NCI-H345 treated with DMSO at 0.1 percent for 48 hours (cell line): ENCODE data around the gene CPED1.
"Not testable (repeated sequence)": the region's sequence is repeated elsewhere in the genome, so short reads cannot be mapped to it uniquely, and the experiment has no call there.

Source experiments
- DNase-seq: peaks from one replicate; lab custom pipeline; 2025; ENCODE audit not compliant: unreplicated experiment; lab: John Stamatoyannopoulos, UW

CPED1 gene

DNA sequence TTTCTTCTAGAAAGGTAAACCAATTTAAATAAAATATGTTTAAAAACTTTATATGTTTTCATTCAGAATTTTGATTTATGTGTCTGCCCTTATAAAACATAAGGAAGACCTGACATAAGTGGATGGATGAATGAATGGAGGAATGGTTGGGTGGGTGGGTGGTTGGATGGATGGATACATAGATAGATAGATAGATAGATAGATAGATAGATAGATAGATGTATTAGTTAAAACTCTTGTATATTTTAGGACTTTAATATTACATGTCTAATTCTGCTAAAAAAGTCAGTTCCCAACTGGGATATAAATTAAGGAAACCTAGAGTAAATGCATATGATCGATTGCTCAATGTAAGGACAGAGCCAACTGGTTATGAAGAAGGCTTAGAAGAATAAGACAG lies 184.0 kb downstream of the CPED1 start:
- no peak for DNase-seq

- no peak for DNase-seq
Observed at GRCh38 chr7:121175826-121176225, 187.3 kb downstream of the CPED1 start.

GRCh38 chr7:121178452-121178851 lies 189.9 kb downstream of the CPED1 start:
- no peak for DNase-seq

GRCh38 chr7:121178869-121179497 lies 190.5 kb downstream of the CPED1 start:
- DNase-seq: no peak

- no peak for DNase-seq
Observed at GRCh38 chr7:121180436-121181063, 192.0 kb downstream of the CPED1 start.

DNA sequence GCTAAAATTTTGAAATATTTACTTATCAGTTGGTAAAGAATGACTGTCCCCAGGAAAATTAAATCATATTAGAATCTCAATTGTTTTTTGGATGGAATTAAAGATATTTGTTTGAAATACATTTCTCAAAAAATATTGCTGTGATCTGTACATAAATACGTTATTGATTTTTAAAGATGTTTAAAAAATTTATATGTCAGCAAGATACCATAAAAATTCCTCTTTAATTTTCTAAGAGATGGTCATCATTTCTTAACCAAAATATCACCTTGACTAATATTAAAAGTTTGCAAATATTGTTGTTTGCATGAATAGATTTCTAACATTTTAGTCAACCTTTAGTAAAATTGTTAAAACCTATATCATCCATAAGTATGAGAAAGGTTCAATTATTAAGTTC lies 192.8 kb downstream of the CPED1 start:
- no peak for DNase-seq

GRCh38 chr7:121182281-121182680 lies 193.8 kb downstream of the CPED1 start:
- no peak for DNase-seq

- no peak for DNase-seq
Observed at GRCh38 chr7:121182902-121183301, 194.4 kb downstream of the CPED1 start.

- DNase-seq: not testable (repeated sequence)
Observed at GRCh38 chr7:121183883-121184282, 195.4 kb downstream of the CPED1 start.

GRCh38 chr7:121186746-121187145 lies 198.2 kb downstream of the CPED1 start:
- DNase-seq: no peak

DNA sequence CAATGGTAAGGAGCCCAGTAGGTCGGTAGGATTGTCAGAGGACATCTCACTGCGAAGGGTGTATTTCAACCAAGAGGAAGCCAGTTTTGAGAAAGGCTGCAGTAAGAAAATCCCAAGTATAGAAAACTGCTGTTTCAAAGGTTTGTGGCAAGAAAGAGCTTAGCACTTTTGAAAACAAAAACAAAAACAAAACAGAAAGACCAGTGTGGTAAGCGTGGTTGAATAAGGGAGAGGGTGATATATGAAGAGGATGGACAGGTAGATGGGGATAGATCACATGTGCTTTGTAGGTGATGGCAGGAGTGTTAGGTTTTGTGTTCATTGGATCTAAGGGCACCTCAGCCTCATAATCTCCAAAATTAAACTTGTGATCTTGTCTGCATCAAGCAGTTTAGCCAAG lies 198.7 kb downstream of the CPED1 start:
- no peak for DNase-seq

GRCh38 chr7:121187676-121188075 lies 199.2 kb downstream of the CPED1 start:
- no peak for DNase-seq

- no peak for DNase-seq
Observed at GRCh38 chr7:121192834-121193233, 204.3 kb downstream of the CPED1 start.

- no peak for DNase-seq
Observed at GRCh38 chr7:121195010-121195409, 206.5 kb downstream of the CPED1 start.

- DNase-seq: no peak
Observed at GRCh38 chr7:121195874-121196273, 207.4 kb downstream of the CPED1 start.

DNA sequence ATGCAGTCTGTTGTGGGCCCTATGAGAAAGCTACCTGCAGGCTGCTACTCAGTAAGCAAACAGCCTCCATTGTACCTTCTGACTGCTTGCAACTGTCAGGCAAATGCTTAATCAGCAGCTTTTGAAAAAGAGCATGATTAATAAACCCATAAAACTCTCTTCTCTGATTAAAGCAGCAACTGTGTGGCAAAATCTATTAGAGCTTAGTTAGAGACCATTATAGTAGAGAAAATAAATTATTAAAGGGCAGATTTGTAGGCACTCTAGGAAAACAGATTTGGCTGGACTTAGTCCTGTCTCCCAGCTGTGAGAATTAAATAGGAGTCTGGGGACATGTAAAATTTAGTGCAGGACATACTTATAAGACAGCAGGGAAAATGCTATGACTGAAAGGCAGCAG lies 207.8 kb downstream of the CPED1 start:
- no peak for DNase-seq

- DNase-seq: no peak
Observed at GRCh38 chr7:121197455-121197854, 208.9 kb downstream of the CPED1 start.

- DNase-seq: no peak
Observed at GRCh38 chr7:121198502-121198901, 210.0 kb downstream of the CPED1 start.

- DNase-seq: no peak
Observed at GRCh38 chr7:121202125-121202524, 213.6 kb downstream of the CPED1 start.

GRCh38 chr7:121202834-121203233 lies 214.3 kb downstream of the CPED1 start:
- DNase-seq: no peak

- DNase-seq: no peak
Observed at GRCh38 chr7:121204537-121204936, 216.0 kb downstream of the CPED1 start.

DNA sequence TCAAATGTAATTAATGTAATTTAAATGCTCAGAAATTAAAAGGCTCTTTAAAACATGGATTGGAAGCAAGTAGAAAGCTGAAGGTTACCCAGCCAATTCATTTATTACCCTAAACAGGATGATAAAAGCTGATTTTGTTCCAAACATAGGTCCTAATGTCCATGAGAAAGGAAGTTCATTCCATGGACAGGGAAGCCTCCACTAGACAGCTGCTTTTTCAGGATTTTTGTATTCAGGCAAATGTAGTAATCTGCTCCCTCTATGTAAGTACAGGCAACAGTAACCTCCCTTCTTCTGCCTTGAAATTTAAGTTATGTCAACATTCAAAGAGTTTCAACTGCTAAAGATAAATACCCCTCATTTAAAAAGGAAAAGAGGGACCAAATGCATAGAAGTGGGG lies 217.3 kb downstream of the CPED1 start:
- DNase-seq: no peak

- no peak for DNase-seq
Observed at GRCh38 chr7:121211253-121211652, 222.7 kb downstream of the CPED1 start.
